GM08714 (cell line): ENCODE measurements around the gene PDSS2.
A peak's percentile ranks its signal among the peaks of the same experiment; 100 is the strongest.

ENCODE experiments used
- H3K4me3 ChIP-seq: fragments of 200-500 bp; sonication (Bioruptor generic); 2 replicates; pipeline ENCODE4 v1.5.1; 2014; ENCODE audit warnings: mild to moderate bottlenecking, low read length, inconsistent platforms
- ZNF274 ChIP-seq: IDR thresholded peaks from 2 replicates; pipeline ENCODE4 v1.6.1; 2012; ENCODE audit warnings: mild to moderate bottlenecking, low read depth, low read length

Gene PDSS2

GRCh38 chr6:107114213-107114925, 345.0 kb downstream of the PDSS2 start:
- peak overlapping the region; percentile 81 for H3K4me3 ChIP-seq

GRCh38 chr6:107110200-107110599, 349.2 kb downstream of the PDSS2 start:
- no peak overlapping the region for H3K4me3 ChIP-seq
- no peak for TF ChIP-seq ZNF274

More at GRCh38 chr6:107114213-107114925, 345.0 kb downstream of the PDSS2 start:
- no peak for TF ChIP-seq ZNF274

- TF ChIP-seq ZNF274: no peak
- no peak overlapping the region for H3K4me3 ChIP-seq
Observed at GRCh38 chr6:107108201-107108890, 351.0 kb downstream of the PDSS2 start.

GRCh38 chr6:107107791-107108190, 351.6 kb downstream of the PDSS2 start:
- TF ChIP-seq ZNF274: no peak
- H3K4me3 ChIP-seq: no peak overlapping the region

GRCh38 chr6:107106165-107106564, 353.2 kb downstream of the PDSS2 start:
- H3K4me3 ChIP-seq: no peak overlapping the region
- no peak for TF ChIP-seq ZNF274

GRCh38 chr6:107105511-107106116, 353.8 kb downstream of the PDSS2 start:
- H3K4me3 ChIP-seq: no peak overlapping the region
- no peak for TF ChIP-seq ZNF274

- no peak overlapping the region for H3K4me3 ChIP-seq
- TF ChIP-seq ZNF274: no peak
Observed at GRCh38 chr6:107103082-107103481, 356.3 kb downstream of the PDSS2 start.
